GM21390 (cell line): ENCODE measurements around the gene ARHGAP12.
A peak's percentile ranks its signal among the peaks of the same experiment; 100 is the strongest.
"Not testable (repeated sequence)": the region's sequence is repeated elsewhere in the genome, so short reads cannot be mapped to it uniquely, and the experiment has no call there.

Source experiments
- ATAC-seq: cut with Tn5 transposase; IDR thresholded peaks from one replicate; pipeline ENCODE4 v1.9.1; 2021; ENCODE audit not compliant: unreplicated experiment

ARHGAP12 gene

GRCh38 chr10:31771331-31771831 is 157.2 kb downstream of the ARHGAP12 start:
- no peak for ATAC-seq

- ATAC-seq: peak; percentile 66
Measured at GRCh38 chr10:31770307-31770902, 158.2 kb downstream of the ARHGAP12 start.

- no peak for ATAC-seq
Measured at GRCh38 chr10:31769564-31769963, 159.1 kb downstream of the ARHGAP12 start.

- not testable (repeated sequence) for ATAC-seq
Measured at GRCh38 chr10:31768935-31769334, 159.7 kb downstream of the ARHGAP12 start.

- no peak for ATAC-seq
Measured at GRCh38 chr10:31768467-31768866, 160.2 kb downstream of the ARHGAP12 start.

- ATAC-seq: no peak
Measured at GRCh38 chr10:31765541-31765940, 163.1 kb downstream of the ARHGAP12 start.

- ATAC-seq: no peak
Measured at GRCh38 chr10:31762316-31762715, 166.3 kb downstream of the ARHGAP12 start.

GRCh38 chr10:31761156-31761555 is 167.5 kb downstream of the ARHGAP12 start:
- no peak for ATAC-seq

- no peak for ATAC-seq
Measured at GRCh38 chr10:31760674-31761081, 168.0 kb downstream of the ARHGAP12 start.

- peak; percentile 95 for ATAC-seq
Measured at GRCh38 chr10:31759799-31760626, 168.6 kb downstream of the ARHGAP12 start.

GRCh38 chr10:31759124-31759798 is 169.4 kb downstream of the ARHGAP12 start:
- ATAC-seq: no peak

- no peak for ATAC-seq
Measured at GRCh38 chr10:31758495-31758894, 170.1 kb downstream of the ARHGAP12 start.

GRCh38 chr10:31757831-31758230 is 170.8 kb downstream of the ARHGAP12 start:
- ATAC-seq: no peak

GRCh38 chr10:31757386-31757791 is 171.2 kb downstream of the ARHGAP12 start:
- ATAC-seq: no peak

- no peak for ATAC-seq
Measured at GRCh38 chr10:31756729-31757110, 171.9 kb downstream of the ARHGAP12 start.

- ATAC-seq: no peak
Measured at GRCh38 chr10:31756101-31756728, 172.4 kb downstream of the ARHGAP12 start.
